ENCODE data around the gene LIN7B. TPM values are rescaled to one million over a fixed set of nuclear protein-coding genes. Genes with fewer than 3 reads are reported as not detected.

The LIN7B gene
- total and polyA plus RNA-seq, 9 of the 15 experiments (the other 6 are each of a cell fraction or from before 2014, with no cell fraction given), result 0.89 to 15.7 (median 4.0) TPM

- TF ChIP-seq ZNF121 (CRISPR knock-in tag; conservative IDR thresholded peaks at IDR 0.05) (no peak), ADNP (tag; IDR thresholded peaks at IDR 0.05) (no peak), ZC3H11A (IDR thresholded peaks at IDR 0.05; ENCODE audit: low read depth, low read length) (no peak), FOXP1 (CRISPR knock-in tag; IDR thresholded peaks at IDR 0.05) (no peak), NFXL1 (CRISPR knock-in tag; IDR thresholded peaks at IDR 0.05) (no peak), NR1H2 (CRISPR knock-in tag; IDR thresholded peaks at IDR 0.05) (no peak), KDM2B (CRISPR knock-in tag; IDR thresholded peaks at IDR 0.05) (no peak), EWSR1 (IDR thresholded peaks at IDR 0.05; ENCODE audit: borderline replicate concordance, low read depth, partially characterized antibody) (no peak), TARDBP (IDR thresholded peaks at IDR 0.05) (no peak), HIVEP1 (CRISPR knock-in tag; IDR thresholded peaks at IDR 0.05) (no peak), KAT7 (CRISPR knock-in tag; IDR thresholded peaks at IDR 0.05; ENCODE audit: borderline replicate concordance) (no peak), HDAC3 (IDR thresholded peaks at IDR 0.05; ENCODE audit: borderline replicate concordance, partially characterized antibody) (no peak), RFX5 (IDR thresholded peaks at IDR 0.05; ENCODE audit: low read depth, low read length) (no peak), CBX2 (IDR thresholded peaks at IDR 0.05; ENCODE audit: insufficient read depth, low read length, poor library complexity, severe bottlenecking) (no peak), MECOM (CRISPR knock-in tag; IDR thresholded peaks at IDR 0.05) (no peak), XRCC5 (IDR thresholded peaks at IDR 0.05; ENCODE audit: low read depth, low read length) (no peak), MXD1 (CRISPR knock-in tag; IDR thresholded peaks at IDR 0.05; ENCODE audit: borderline replicate concordance, poor library complexity, severe bottlenecking) (no peak), PPARD (CRISPR knock-in tag; IDR thresholded peaks at IDR 0.05) (no peak), RCOR1 (IDR thresholded peaks at IDR 0.05; ENCODE audit: borderline replicate concordance in 1 of 2, low read depth in 2 of 2, low read length in 2 of 2) (0 out of 4 replicates have a peak, but pooled peaks of 1 of the 2 experiments have one; percentile 60), TCF3 (CRISPR knock-in tag; IDR thresholded peaks at IDR 0.05) (no peak), WHSC1 (IDR thresholded peaks at IDR 0.05; ENCODE audit: low read length) (no peak), BRF1 (IDR thresholded peaks at IDR 0.05; ENCODE audit: borderline replicate concordance, extremely low read depth, insufficient read length) (no peak), ZNF696 (CRISPR knock-in tag; conservative IDR thresholded peaks at IDR 0.05) (no peak), COPS2 (conservative IDR thresholded peaks at IDR 0.05) (no peak), ZNF512 (tag; IDR thresholded peaks at IDR 0.05) (no peak)
- TF ChIP-seq, protein P1, sequence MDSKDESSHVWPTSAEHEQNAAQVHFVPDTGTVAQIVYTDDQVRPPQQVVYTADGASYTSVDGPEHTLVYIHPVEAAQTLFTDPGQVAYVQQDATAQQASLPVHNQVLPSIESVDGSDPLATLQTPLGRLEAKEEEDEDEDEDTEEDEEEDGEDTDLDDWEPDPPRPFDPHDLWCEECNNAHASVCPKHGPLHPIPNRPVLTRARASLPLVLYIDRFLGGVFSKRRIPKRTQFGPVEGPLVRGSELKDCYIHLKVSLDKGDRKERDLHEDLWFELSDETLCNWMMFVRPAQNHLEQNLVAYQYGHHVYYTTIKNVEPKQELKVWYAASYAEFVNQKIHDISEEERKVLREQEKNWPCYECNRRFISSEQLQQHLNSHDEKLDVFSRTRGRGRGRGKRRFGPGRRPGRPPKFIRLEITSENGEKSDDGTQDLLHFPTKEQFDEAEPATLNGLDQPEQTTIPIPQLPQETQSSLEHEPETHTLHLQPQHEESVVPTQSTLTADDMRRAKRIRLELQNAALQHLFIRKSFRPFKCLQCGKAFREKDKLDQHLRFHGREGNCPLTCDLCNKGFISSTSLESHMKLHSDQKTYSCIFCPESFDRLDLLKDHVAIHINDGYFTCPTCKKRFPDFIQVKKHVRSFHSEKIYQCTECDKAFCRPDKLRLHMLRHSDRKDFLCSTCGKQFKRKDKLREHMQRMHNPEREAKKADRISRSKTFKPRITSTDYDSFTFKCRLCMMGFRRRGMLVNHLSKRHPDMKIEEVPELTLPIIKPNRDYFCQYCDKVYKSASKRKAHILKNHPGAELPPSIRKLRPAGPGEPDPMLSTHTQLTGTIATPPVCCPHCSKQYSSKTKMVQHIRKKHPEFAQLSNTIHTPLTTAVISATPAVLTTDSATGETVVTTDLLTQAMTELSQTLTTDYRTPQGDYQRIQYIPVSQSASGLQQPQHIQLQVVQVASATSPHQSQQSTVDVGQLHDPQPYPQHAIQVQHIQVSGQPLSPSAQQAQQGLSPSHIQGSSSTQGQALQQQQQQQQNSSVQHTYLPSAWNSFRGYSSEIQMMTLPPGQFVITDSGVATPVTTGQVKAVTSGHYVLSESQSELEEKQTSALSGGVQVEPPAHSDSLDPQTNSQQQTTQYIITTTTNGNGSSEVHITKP (IDR thresholded peaks at IDR 0.05; ENCODE audit: partially characterized antibody), result peak; percentile 96
These were observed 41.7 kb downstream of the LIN7B start (continued) for GRCh38 chr19:49155820-49156346.
